Stimulated activated CD4-positive, alpha-beta T cell treated with anti-CD3 and anti-CD28 coated beads, Interleukin-15, amount 100 ng/mL, for 24 hours (primary cell): ENCODE results near the gene SENP3.

Source experiments
- DNase-seq: peaks from one replicate; pipeline ENCODE4 v3.0.0-alpha.2; 2020

Gene SENP3

GRCh38 chr17:7606280-7606679, 44.6 kb downstream of the SENP3 start:
- no peak for DNase-seq

GRCh38 chr17:7610641-7611040, 48.9 kb downstream of the SENP3 start:
- DNase-seq: no peak

- no peak for DNase-seq
Observed at GRCh38 chr17:7611635-7612293, 50.0 kb downstream of the SENP3 start.

- DNase-seq: no peak
Observed at GRCh38 chr17:7612294-7612640, 50.5 kb downstream of the SENP3 start.

- no peak for DNase-seq
Observed at GRCh38 chr17:7613769-7614424, 52.2 kb downstream of the SENP3 start.

- peak; percentile 100 for DNase-seq
Observed at GRCh38 chr17:7614425-7615264, 52.9 kb downstream of the SENP3 start, which contains the start of gene FXR2. TSS of gene FXR2 (minus strand) at chr17:7614897. CDS start at chr17:7614532, 365 bp downstream.

GRCh38 chr17:7615265-7615747, 53.6 kb downstream of the SENP3 start:
- DNase-seq: no peak

- DNase-seq: no peak
Observed at GRCh38 chr17:7618608-7619007, 56.9 kb downstream of the SENP3 start.

- no peak for DNase-seq
Observed at GRCh38 chr17:7620835-7621234, 59.1 kb downstream of the SENP3 start.
